GM12865 (cell line): Measurements from ENCODE around the gene TMEM169.
A peak's percentile ranks its signal among the peaks of the same experiment; 100 is the strongest.

Source experiments
- DNase-seq: peaks from one replicate; pipeline ENCODE4 v3.0.0; 2010; ENCODE audit warnings: low read depth
- H3K4me3 ChIP-seq: 2 replicates; pipeline ENCODE4 v1.5.1; 2011; ENCODE audit warnings: mild to moderate bottlenecking, low read depth, low read length, control low read depth
- TF ChIP-seq, protein P1 (sequence below): IDR thresholded peaks from 2 replicates; pipeline ENCODE4 v1.5.1; 2011; ENCODE audit warnings: low read length, control low read depth, low read depth, inconsistent platforms; ENCODE audit not compliant: insufficient read depth; ENCODE audit errors: missing control alignments

The TMEM169 gene

DNA sequence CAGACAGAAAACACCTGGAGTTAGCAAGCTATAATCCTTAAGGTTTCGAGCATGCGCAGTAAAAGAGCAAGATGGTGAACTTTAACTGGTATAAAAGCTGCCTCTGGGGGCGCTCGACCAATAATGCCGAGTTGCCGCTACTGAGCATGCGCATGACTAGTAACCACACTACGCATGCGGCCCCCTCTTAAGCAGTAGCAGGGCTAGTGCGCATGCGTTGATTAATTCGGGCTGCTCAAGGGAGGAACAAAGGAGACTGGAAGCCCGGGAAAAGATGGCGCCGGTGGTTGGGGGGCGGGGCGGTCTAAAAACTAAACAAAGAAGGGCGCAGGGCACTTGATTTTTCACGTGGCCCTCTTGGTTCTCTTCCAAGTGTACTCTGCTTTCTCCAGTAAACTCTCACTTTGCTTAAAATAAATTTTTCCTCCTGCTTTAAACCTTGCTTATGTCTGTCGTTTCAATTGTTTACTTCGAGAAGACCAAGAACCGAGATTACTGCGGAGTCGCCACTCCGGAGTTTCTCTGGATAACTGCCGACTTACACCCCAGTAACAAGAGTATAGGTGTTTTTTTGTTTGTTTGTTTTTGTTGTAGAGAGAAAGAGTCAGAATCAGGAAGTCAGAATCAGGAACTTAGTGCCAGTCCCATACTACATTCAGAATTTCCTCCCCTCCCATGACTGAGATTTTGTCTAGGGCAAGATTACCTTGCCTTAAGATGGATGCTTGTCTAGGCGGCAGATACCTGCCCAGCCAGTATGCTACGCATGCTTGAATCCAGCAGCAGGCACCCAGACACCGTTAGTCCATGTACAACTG is 33.2 kb downstream of the TMEM169 start:
- TF ChIP-seq, protein P1, sequence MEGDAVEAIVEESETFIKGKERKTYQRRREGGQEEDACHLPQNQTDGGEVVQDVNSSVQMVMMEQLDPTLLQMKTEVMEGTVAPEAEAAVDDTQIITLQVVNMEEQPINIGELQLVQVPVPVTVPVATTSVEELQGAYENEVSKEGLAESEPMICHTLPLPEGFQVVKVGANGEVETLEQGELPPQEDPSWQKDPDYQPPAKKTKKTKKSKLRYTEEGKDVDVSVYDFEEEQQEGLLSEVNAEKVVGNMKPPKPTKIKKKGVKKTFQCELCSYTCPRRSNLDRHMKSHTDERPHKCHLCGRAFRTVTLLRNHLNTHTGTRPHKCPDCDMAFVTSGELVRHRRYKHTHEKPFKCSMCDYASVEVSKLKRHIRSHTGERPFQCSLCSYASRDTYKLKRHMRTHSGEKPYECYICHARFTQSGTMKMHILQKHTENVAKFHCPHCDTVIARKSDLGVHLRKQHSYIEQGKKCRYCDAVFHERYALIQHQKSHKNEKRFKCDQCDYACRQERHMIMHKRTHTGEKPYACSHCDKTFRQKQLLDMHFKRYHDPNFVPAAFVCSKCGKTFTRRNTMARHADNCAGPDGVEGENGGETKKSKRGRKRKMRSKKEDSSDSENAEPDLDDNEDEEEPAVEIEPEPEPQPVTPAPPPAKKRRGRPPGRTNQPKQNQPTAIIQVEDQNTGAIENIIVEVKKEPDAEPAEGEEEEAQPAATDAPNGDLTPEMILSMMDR = peak; percentile 83
- peak overlapping the region; percentile 67 for H3K4me3 ChIP-seq
- DNase-seq = peak; percentile 99

DNA sequence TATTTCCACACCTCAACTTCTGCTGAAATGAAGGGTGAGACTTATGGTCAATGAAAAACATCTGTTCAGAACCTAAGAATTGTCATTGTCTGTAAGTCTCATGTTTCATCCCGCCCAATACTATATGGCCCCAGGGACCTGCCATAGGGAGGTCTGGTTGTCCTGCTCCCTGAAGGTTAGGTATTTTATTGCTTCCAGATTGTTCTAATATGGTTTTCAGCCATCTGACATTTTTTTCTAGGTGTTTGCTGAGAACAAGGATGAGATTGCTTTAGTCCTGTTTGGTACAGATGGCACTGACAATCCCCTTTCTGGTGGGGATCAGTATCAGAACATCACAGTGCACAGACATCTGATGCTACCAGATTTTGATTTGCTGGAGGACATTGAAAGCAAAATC is 34.7 kb downstream of the TMEM169 start:
- TF ChIP-seq, protein P1 = no peak
- no peak for DNase-seq
- H3K4me3 ChIP-seq = no peak overlapping the region

DNA sequence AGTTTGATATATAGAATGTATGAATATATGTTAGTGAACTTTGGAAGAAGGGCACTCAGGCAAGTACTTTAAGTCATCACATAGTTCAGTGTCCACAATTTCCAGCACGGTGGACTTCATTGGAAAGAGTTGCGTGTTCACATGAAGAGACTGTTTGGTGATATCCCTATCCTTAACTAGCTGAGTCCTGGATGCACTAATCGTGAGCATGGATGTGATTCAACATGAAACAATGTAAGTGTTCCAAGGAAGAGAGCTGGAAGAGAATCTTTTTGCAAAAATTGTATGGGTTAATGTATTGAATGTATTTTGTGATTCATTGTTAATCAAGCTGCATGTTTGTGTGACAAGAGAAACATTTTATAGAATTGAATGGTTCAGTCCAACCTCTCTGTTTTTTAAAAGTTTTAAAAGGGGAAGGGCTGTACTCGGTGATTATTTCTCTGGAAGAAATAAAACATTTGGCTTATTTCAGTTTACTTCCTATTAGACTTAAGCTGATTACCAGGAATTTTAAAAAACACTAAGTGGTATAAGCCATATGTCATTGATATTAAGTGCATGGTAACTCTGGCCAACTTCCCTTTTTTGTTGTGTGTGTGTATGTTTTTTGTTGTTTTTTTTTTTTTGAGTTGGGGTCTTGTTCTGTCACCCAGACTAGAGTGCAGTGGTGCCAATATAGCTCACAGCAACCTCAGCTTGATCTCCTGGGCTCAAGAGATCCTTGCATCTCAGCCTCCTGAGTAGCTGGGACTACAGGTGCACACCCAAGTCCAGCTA is 36.0 kb downstream of the TMEM169 start:
- TF ChIP-seq, protein P1 = no peak
- no peak for DNase-seq
- H3K4me3 ChIP-seq = no peak overlapping the region

DNA sequence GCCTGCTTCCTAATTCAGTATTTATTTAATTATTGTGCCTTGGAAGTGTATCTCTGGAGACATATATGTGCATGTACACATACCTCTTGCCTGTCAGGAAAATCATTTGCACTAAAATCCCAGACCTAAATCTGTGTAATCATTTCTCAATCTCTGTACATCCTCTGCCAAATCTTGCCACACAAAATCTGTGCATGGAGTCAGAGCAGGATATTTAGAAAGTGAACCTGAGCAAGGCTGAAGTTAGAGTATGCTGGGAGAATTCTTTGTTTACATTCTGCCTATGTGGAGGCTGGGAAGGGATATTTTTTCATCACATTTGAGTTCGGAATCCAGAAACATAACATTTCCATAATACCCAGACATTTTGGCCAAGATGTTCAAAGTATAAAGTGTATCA is 36.8 kb downstream of the TMEM169 start:
- TF ChIP-seq, protein P1 = no peak
- no peak for DNase-seq
- no peak overlapping the region for H3K4me3 ChIP-seq

DNA sequence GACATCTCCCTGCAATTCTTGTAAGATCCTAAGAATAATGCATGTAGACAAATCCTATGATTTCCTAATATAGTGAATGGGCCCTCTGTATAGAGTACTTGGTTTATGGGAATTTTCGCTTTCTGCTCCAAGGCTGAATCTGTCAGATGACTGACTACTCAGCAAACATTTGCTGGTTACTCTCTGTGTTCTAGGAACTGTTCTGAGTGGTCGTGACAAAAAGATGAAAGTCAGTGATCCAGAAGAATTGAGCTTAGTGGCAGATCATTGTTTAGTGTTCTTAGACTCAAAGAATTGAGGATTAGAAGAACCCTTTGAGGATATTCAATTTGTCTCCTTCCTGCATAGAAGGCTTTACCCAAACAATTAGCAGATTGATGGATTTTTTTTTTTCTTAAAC is 37.4 kb downstream of the TMEM169 start:
- DNase-seq = no peak
- no peak overlapping the region for H3K4me3 ChIP-seq
- TF ChIP-seq, protein P1 = no peak

DNA sequence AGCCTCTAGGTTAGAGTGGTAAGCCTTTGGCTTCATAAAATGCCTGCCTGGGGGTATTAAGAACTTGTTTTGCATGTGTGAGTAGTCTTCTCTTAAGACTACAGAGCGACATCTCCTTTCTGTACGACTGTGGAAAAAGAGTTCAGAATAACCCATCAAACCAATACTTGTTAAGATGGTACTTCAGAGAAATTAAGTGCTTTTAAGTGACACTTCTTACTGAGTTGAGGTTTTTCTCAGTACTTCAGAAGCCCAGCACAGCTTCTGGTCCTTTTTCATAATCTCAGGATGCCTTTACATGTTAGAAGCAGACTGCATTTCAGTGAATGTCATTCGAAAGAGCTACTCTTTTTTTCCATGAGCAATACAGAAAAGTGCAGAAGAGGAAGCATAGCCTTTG is 38.3 kb downstream of the TMEM169 start:
- H3K4me3 ChIP-seq = no peak overlapping the region
- TF ChIP-seq, protein P1 = no peak
- no peak for DNase-seq
